PC-9 (cell line): ENCODE data around the gene SDR42E1.

ENCODE experiments used
- EZH2 ChIP-seq: fragments of 200-600 bp; sonication (generic); IDR thresholded peaks from 2 replicates; pipeline ENCODE4 v1.8.0; 2017; ENCODE audit warnings: antibody characterized with exemption, low read depth
- TF ChIP-seq, protein P1 (sequence below): fragments of 200-600 bp; sonication (generic); conservative IDR thresholded peaks from 2 replicates; pipeline ENCODE4 v1.6.1; 2017; ENCODE audit warnings: mixed run types, antibody characterized with exemption, mild to moderate bottlenecking, moderate library complexity

DNA sequence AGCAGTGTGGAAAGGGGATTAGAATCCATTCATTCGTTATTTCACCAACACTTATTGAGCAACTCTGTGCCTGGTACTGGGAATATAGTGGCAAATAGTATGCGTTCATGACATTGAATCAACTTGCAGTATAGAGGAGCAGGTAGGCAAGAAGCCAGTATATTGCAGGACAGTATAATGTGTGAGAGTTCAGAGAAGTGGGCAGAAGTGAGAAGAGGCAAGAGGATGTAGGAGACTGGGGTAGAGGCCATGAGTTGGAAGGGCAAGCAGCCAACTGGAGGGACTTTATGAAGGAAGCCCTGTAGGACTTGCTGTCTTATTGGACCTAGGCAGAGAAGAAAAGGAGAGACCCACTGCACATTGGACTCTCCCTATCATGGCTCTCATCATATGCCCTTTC is 36.1 kb upstream of the SDR42E1 start:
- TF ChIP-seq, protein P1, sequence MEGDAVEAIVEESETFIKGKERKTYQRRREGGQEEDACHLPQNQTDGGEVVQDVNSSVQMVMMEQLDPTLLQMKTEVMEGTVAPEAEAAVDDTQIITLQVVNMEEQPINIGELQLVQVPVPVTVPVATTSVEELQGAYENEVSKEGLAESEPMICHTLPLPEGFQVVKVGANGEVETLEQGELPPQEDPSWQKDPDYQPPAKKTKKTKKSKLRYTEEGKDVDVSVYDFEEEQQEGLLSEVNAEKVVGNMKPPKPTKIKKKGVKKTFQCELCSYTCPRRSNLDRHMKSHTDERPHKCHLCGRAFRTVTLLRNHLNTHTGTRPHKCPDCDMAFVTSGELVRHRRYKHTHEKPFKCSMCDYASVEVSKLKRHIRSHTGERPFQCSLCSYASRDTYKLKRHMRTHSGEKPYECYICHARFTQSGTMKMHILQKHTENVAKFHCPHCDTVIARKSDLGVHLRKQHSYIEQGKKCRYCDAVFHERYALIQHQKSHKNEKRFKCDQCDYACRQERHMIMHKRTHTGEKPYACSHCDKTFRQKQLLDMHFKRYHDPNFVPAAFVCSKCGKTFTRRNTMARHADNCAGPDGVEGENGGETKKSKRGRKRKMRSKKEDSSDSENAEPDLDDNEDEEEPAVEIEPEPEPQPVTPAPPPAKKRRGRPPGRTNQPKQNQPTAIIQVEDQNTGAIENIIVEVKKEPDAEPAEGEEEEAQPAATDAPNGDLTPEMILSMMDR = no peak
- TF ChIP-seq EZH2 = no peak
